HepG2 (cell line): ENCODE results near the gene COLQ.

Experiments used
- HMGA1 ChIP-seq: sonication (generic); formaldehyde crosslinking; conservative IDR thresholded peaks from 2 replicates; pipeline ENCODE4 v1.4.0; 2020; ENCODE audit warnings: missing genetic modification reagents
- SNAPC5 ChIP-seq: sonication (generic); formaldehyde crosslinking; IDR thresholded peaks from 2 replicates; pipeline ENCODE4 v1.8.1; 2023; ENCODE audit warnings: mild to moderate bottlenecking, missing genetic modification reagents, borderline replicate concordance

GRCh38 chr3:15549846-15550245, 28.3 kb upstream of the COLQ start:
- no peak for TF ChIP-seq HMGA1
- no peak for TF ChIP-seq SNAPC5
